GM19438 (cell line): ENCODE data around the gene NAA10.

Experiments
- ATAC-seq: cut with Tn5 transposase; IDR thresholded peaks from one replicate; pipeline ENCODE4 v1.9.1; 2021; ENCODE audit warnings: low read depth; ENCODE audit not compliant: unreplicated experiment

NAA10 gene

GRCh38 chrX:153885968-153886903 lies 48.6 kb downstream of the NAA10 start, which contains the start of gene L1CAM:
TSS of gene L1CAM (minus strand) at chrX:153886173. CDS start at chrX:153875836, 10,337 bp downstream.
- ATAC-seq = no peak

GRCh38 chrX:153885208-153885787 lies 49.5 kb downstream of the NAA10 start:
- ATAC-seq = no peak

GRCh38 chrX:153884590-153884989 lies 50.2 kb downstream of the NAA10 start:
- no peak for ATAC-seq

- no peak for ATAC-seq
Observed at GRCh38 chrX:153884136-153884535, 50.7 kb downstream of the NAA10 start.

- no peak for ATAC-seq
Observed at GRCh38 chrX:153883163-153883843, 51.5 kb downstream of the NAA10 start.

GRCh38 chrX:153882557-153882956 lies 52.3 kb downstream of the NAA10 start:
- no peak for ATAC-seq

GRCh38 chrX:153882086-153882498 lies 52.7 kb downstream of the NAA10 start:
- no peak for ATAC-seq

- ATAC-seq = no peak
Observed at GRCh38 chrX:153881281-153881680, 53.6 kb downstream of the NAA10 start.

- no peak for ATAC-seq
Observed at GRCh38 chrX:153880440-153880815, 54.4 kb downstream of the NAA10 start.

- ATAC-seq = no peak
Observed at GRCh38 chrX:153879741-153880439, 54.9 kb downstream of the NAA10 start.
